CD14-positive monocyte (primary cell): ENCODE data around the gene ZEB1. TPM values are rescaled to one million over a fixed set of nuclear protein-coding genes. Genes with fewer than 3 reads are reported as not detected.
A peak's percentile ranks its signal among the peaks of the same experiment; 100 is the strongest.

Experiments used
- DNase-seq, 3 donors: peaks; one replicate each; pipeline ENCODE4 v3.0.0-alpha.2; 2011 to 2022
- H2AFZ ChIP-seq: 2 replicates; pipeline ENCODE4 v1.6.0; 2012; ENCODE audit warnings: mild to moderate bottlenecking, low read depth, low read length, inconsistent platforms; ENCODE audit not compliant: insufficient read depth, poor library complexity, severe bottlenecking
- H3K27ac ChIP-seq, 2 donors: 1 replicate in 1 of 2; 2 replicates in 1 of 2; pipeline ENCODE4 v1.5.1; 2012 to 2013; ENCODE audit warnings: low read length in 2 of 2, control low read depth in 1 of 2, inconsistent platforms in 1 of 2, low read depth in 1 of 2, mild to moderate bottlenecking in 1 of 2
- H3K27me3 ChIP-seq, 2 donors: one replicate each; pipeline versions ENCODE4 v1.6.0 to v1.6.1; 2011 to 2013; ENCODE audit warnings: low read length in 2 of 2; ENCODE audit not compliant: control insufficient read depth in 2 of 2, insufficient read depth in 2 of 2
- H3K36me3 ChIP-seq, 2 donors: replicated peaks in 1 of 2; 1 replicate in 1 of 2; 2 replicates in 1 of 2; pipeline versions ENCODE4 v1.5.1 to v1.6.1; 2012 to 2013; ENCODE audit warnings: low read length in 2 of 2, control low read depth in 1 of 2, inconsistent platforms in 1 of 2, mild to moderate bottlenecking in 1 of 2; ENCODE audit not compliant: insufficient read depth in 2 of 2, control insufficient read depth in 1 of 2
- H3K4me1 ChIP-seq, 2 donors: 1 replicate in 1 of 2; 2 replicates in 1 of 2; pipeline versions ENCODE4 v1.5.1 to v1.6.1; 2012 to 2013; ENCODE audit warnings: low read length in 2 of 2, control low read depth in 1 of 2, inconsistent platforms in 1 of 2, mild to moderate bottlenecking in 1 of 2, moderate library complexity in 1 of 2; ENCODE audit not compliant: insufficient read depth in 2 of 2, control insufficient read depth in 1 of 2
- H3K4me2 ChIP-seq: replicated peaks from 2 replicates; pipeline ENCODE3; 2012; ENCODE audit warnings: low read length, moderate library complexity, mild to moderate bottlenecking; ENCODE audit not compliant: poor library complexity, severe bottlenecking; ENCODE audit errors: extremely low read depth
- H3K4me3 ChIP-seq, 3 experiments: fragments of 200-600 bp in 1 of 3; sonication (generic) in 1 of 3; replicated peaks in 1 of 3; 1 replicate in 2 of 3; 2 replicates in 1 of 3; pipeline ENCODE4 v1.5.1; 2011 to 2013; ENCODE audit warnings: low read length in 3 of 3, mild to moderate bottlenecking in 3 of 3, control low read depth in 2 of 3, low read depth in 2 of 3, inconsistent platforms in 1 of 3, moderate library complexity in 1 of 3
- H3K79me2 ChIP-seq: 2 replicates; pipeline ENCODE4 v1.6.0; 2012; ENCODE audit warnings: mild to moderate bottlenecking, control low read depth, inconsistent platforms, low read length, moderate library complexity; ENCODE audit not compliant: insufficient read depth
- H3K9ac ChIP-seq: 2 replicates; pipeline ENCODE4 v1.6.0; 2017; ENCODE audit warnings: low read length, mild to moderate bottlenecking; ENCODE audit not compliant: insufficient read depth, poor library complexity, severe bottlenecking
- H3K9me3 ChIP-seq, 2 donors: replicated peaks in 1 of 2; 1 replicate in 1 of 2; 2 replicates in 1 of 2; pipeline versions ENCODE4 v1.5.1 to v1.6.1; 2012 to 2013; ENCODE audit warnings: low read length in 2 of 2, control low read depth in 1 of 2; ENCODE audit not compliant: control insufficient read depth in 1 of 2, insufficient read depth in 1 of 2
- H4K20me1 ChIP-seq: 2 replicates; pipeline ENCODE4 v1.6.0; 2012; ENCODE audit warnings: mild to moderate bottlenecking, low read length, control low read depth, moderate library complexity; ENCODE audit not compliant: insufficient read depth
- H3K27ac Mint-ChIP-seq, 7 donors: one replicate each; pipeline ENCODE4 v1.8.0; 2020; ENCODE audit warnings: mild to moderate bottlenecking in 7 of 7, mixed read lengths in 7 of 7, moderate library complexity in 6 of 7, inconsistent platforms in 2 of 7
- H3K27me3 Mint-ChIP-seq, 3 donors: one replicate each; pipeline ENCODE4 v1.8.0; 2021 to 2022; ENCODE audit warnings: low read depth in 3 of 3, mild to moderate bottlenecking in 3 of 3, mixed read lengths in 3 of 3, moderate library complexity in 3 of 3, inconsistent platforms in 1 of 3
- H3K36me3 Mint-ChIP-seq, 2 donors: one replicate each; pipeline ENCODE4 v1.8.0; 2020; ENCODE audit warnings: mixed read lengths in 2 of 2, inconsistent platforms in 1 of 2, mild to moderate bottlenecking in 1 of 2
- H3K4me1 Mint-ChIP-seq: one replicate; pipeline ENCODE4 v1.8.0; 2020; ENCODE audit warnings: mild to moderate bottlenecking, mixed read lengths
- H3K4me3 Mint-ChIP-seq, 2 donors: one replicate each; pipeline ENCODE4 v1.8.0; 2020; ENCODE audit warnings: mild to moderate bottlenecking in 2 of 2, mixed read lengths in 2 of 2, moderate library complexity in 1 of 2
- H3K9me3 Mint-ChIP-seq, 7 donors: one replicate each; pipeline ENCODE4 v1.8.0; 2020 to 2022; ENCODE audit warnings: mixed read lengths in 7 of 7, mild to moderate bottlenecking in 6 of 7, moderate library complexity in 6 of 7, inconsistent platforms in 2 of 7
- CTCF ChIP-seq: fragments of 200-600 bp; IDR thresholded peaks from one replicate; pipeline ENCODE4 v1.8.0; 2022; ENCODE audit warnings: antibody characterized with exemption, mild to moderate bottlenecking
- WGBS: methylation state at CpG from one replicate; pipeline ENCODE4 v1.1.5; 2013; ENCODE audit warnings: missing lambda C conversion rate; ENCODE audit not compliant: insufficient coverage; 5-methylcytosine and 5-hydroxymethylcytosine counted together
- intact Hi-C, 2 donors: fragments of 100-400 bp; cut with micrococcal nuclease; formaldehyde crosslinking; loops; one replicate each; pipeline versions ENCODE4 v1.15.0 to v1.15.1; 2023
- polyA plus RNA-seq, 3 donors: library from polyadenylated mRNA; depleted of rRNA in 1 of 3; unstranded in 2 of 3; stranded (reverse) in 1 of 3; fragments of 300-500 nt in 2 of 3; fragments of >200 nt in 1 of 3; fragmentation: Illumina TruSeq in 2 of 3; gene quantifications; 1 replicate in 2 of 3; 2 replicates in 1 of 3; pipeline ENCODE4 v1.2.3, GENCODE V29; 2012 to 2021

ZEB1 gene
- polyA plus RNA-seq, 3 donors, result 0.13 to 0.20 TPM; not detected in 1

GRCh38 chr10:31536302-31536701 is 217.3 kb downstream of the ZEB1 start:
- Histone ChIP-seq H3K27me3 (no peaks in the 10 kb centered on the region), H3K36me3 (no peaks in the 10 kb centered on the region), H3K4me1 (no peaks in the 10 kb centered on the region), H3K9me3 (no peaks in the 10 kb centered on the region), H3K4me3 (no peak overlapping the region), H3K27ac (no peak overlapping the region), H3K4me2 (no peak overlapping the region), H3K9ac (no peak overlapping the region), H3K79me2 (no peaks in the 10 kb centered on the region), H4K20me1 (no peaks in the 10 kb centered on the region), H2AFZ (no peak overlapping the region)
- intact Hi-C loops, result no loop called here
- Mint-ChIP-seq H3K27ac (no peak overlapping the region), H3K9me3 (peaks cover 0 to 5% (median 1%) of the 10 kb centered on the region in 7 donors), H3K4me1 (no peaks in the 10 kb centered on the region), H3K27me3 (peaks cover 0 to 1% (median 0%) of the 10 kb centered on the region in 3 donors), H3K36me3 (no peaks in the 10 kb centered on the region), H3K4me3 (no peak overlapping the region)
- 90% methylated on average over 3 of the region's 3 CpGs for WGBS
- TF ChIP-seq CTCF, result no peak
- no peak for DNase-seq

- peak overlapping the region; percentile 82 to 94 (median 89) for H3K27ac Mint-ChIP-seq
- peak overlapping the region; percentile 29 for H3K4me2 ChIP-seq
- H3K4me3 Mint-ChIP-seq, result peak overlapping the region in 1 of 2 donors; percentile 71
- H3K4me1 ChIP-seq, result peaks cover 12 to 18% of the 10 kb centered on the region in 2 donors
- no peaks in the 10 kb centered on the region for H3K36me3 ChIP-seq
- no peaks in the 10 kb centered on the region for H3K27me3 ChIP-seq
- peaks cover 17% of the 10 kb centered on the region for H3K4me1 Mint-ChIP-seq
- peaks cover 7 to 17% of the 10 kb centered on the region in 2 donors for H3K9me3 ChIP-seq
- H3K27me3 Mint-ChIP-seq, result peaks cover 0 to 2% (median 0%) of the 10 kb centered on the region in 3 donors
- no peaks in the 10 kb centered on the region for H4K20me1 ChIP-seq
- H3K4me3 ChIP-seq, result peak overlapping the region in 1 of 3 experiments; percentile 31
- no CpG with 5 or more reads among the region's 2 CpGs for WGBS
- peaks cover 8 to 37% (median 28%) of the 10 kb centered on the region in 7 donors for H3K9me3 Mint-ChIP-seq
- no peaks in the 10 kb centered on the region for H3K79me2 ChIP-seq
- H3K36me3 Mint-ChIP-seq, result peaks cover 1 to 9% of the 10 kb centered on the region in 2 donors
- H2AFZ ChIP-seq, result no peak overlapping the region
- no peak overlapping the region for H3K9ac ChIP-seq
- no peak for TF ChIP-seq CTCF
- intact Hi-C loops, result no loop called here
- DNase-seq, result peak; percentile 63 to 81 (median 78)
- H3K27ac ChIP-seq, result peak overlapping the region in 1 of 2 donors; percentile 68
Measured at GRCh38 chr10:31549896-31550295, 230.9 kb downstream of the ZEB1 start.
